Spleen (tissue), 11 donors: ENCODE results near the gene PLAAT4. TPM values are rescaled to one million over a fixed set of nuclear protein-coding genes. Genes with fewer than 3 reads are reported as not detected.

Source experiments
- DNase-seq: peaks from one replicate; pipeline ENCODE4 v3.0.0-alpha.2; 2020
- H3K27ac ChIP-seq, 8 donors: fragments of 200-600 bp; sonication (generic) in 7 of 8; 1 replicate in 4 of 8; 2 replicates in 4 of 8; pipeline versions ENCODE4 v1.5.0 to v1.8.0; 2016 to 2021; ENCODE audit warnings: inconsistent platforms in 4 of 8, mild to moderate bottlenecking in 4 of 8, moderate library complexity in 1 of 8
- H3K27me3 ChIP-seq, 7 donors: fragments of 200-600 bp; sonication (generic) in 6 of 7; replicated peaks in 1 of 7; 1 replicate in 4 of 7; 2 replicates in 3 of 7; pipeline versions ENCODE4 v1.5.0 to v1.8.0; 2016 to 2021; ENCODE audit warnings: inconsistent platforms in 3 of 7, mild to moderate bottlenecking in 1 of 7
- H3K36me3 ChIP-seq, 6 donors: fragments of 200-600 bp; sonication (generic) in 5 of 6; 1 replicate in 4 of 6; 2 replicates in 2 of 6; pipeline versions ENCODE4 v1.5.0 to v1.8.0; 2016 to 2021; ENCODE audit warnings: inconsistent platforms in 2 of 6
- H3K4me1 ChIP-seq, 6 donors: fragments of 200-600 bp; sonication (generic) in 5 of 6; 1 replicate in 3 of 6; 2 replicates in 3 of 6; pipeline versions ENCODE4 v1.5.0 to v1.8.0; 2016 to 2021; ENCODE audit warnings: inconsistent platforms in 3 of 6
- H3K4me3 ChIP-seq, 8 donors: fragments of 200-600 bp; sonication (generic) in 7 of 8; 1 replicate in 4 of 8; 2 replicates in 4 of 8; pipeline versions ENCODE4 v1.5.0 to v1.8.0; 2016 to 2021; ENCODE audit warnings: inconsistent platforms in 4 of 8, mild to moderate bottlenecking in 4 of 8, moderate library complexity in 2 of 8
- H3K9me3 ChIP-seq, 8 donors: fragments of 200-600 bp; sonication (generic) in 7 of 8; 1 replicate in 4 of 8; 2 replicates in 4 of 8; pipeline versions ENCODE4 v1.5.0 to v1.8.0; 2016 to 2021; ENCODE audit warnings: inconsistent platforms in 4 of 8
- CTCF ChIP-seq, 11 experiments: fragments of 200-600 bp in 7 of 11; fragments of 450-650 bp in 4 of 11; sonication (generic) in 4 of 11; IDR thresholded peaks in 8 of 11; conservative IDR thresholded peaks in 3 of 11; 1 replicate in 7 of 11; 2 replicates in 4 of 11; pipeline versions ENCODE4 v1.4.0 to v1.8.0; 2016 to 2021; ENCODE audit warnings: antibody characterized with exemption in 11 of 11, inconsistent platforms in 4 of 11, mild to moderate bottlenecking in 1 of 11
- POLR2A ChIP-seq, 3 donors: fragments of 450-650 bp; IDR thresholded peaks; one replicate each; pipeline ENCODE4 v1.5.1; 2017; ENCODE audit warnings: antibody characterized with exemption in 3 of 3, mild to moderate bottlenecking in 1 of 3
- POLR2AphosphoS5 ChIP-seq, 3 donors: sonication (generic); formaldehyde crosslinking; IDR thresholded peaks; one replicate each; pipeline ENCODE4 v1.5.1; 2017; ENCODE audit warnings: antibody characterized with exemption in 3 of 3
- WGBS, 5 donors: extraction: QIAGEN DNeasy Blood & Tissue Kit in 3 of 5; methylation state at CpG; one replicate each; pipeline versions ENCODE4 v1.1.5 to v1.1.7; 2013 to 2018; 5-methylcytosine and 5-hydroxymethylcytosine counted together
- intact Hi-C: fragments of 100-400 bp; cut with DNase I; formaldehyde crosslinking; loops from one replicate; pipeline ENCODE4 v1.15.0; 2023; ENCODE audit warnings: low total_unique reads
- polyA plus RNA-seq, 3 donors: library from polyadenylated mRNA; stranded (reverse); fragments of 200-250 nt; gene quantifications; one replicate each; pipeline ENCODE4 v1.2.1, GENCODE V29; 2013
- total RNA-seq, 7 donors: library from RNA; depleted of rRNA in 3 of 7; stranded (reverse); fragments of >200 nt in 3 of 7; fragmentation: NEBNext Ultra II Directional in 4 of 7; extraction: Animal tissue kit (Norgen Biotek cat#: 25700) in 4 of 7; gene quantifications; one replicate each; pipeline versions ENCODE4 v1.1.0 to v1.2.1, GENCODE V29; 2016 to 2021
- donor health status: healthy with polysubstance abuse.
- donor health status: DM: no; HTN: no; CAD: no; lungs with moderate emphysema.
- donor health status: DM: no; HTN: no; CAD: no.
- donor health status: Bipolar disorder and iron deficiency.
- donor health status: healthy.
- donor health status: DM: no; HTN: no; CAD: no.
- donor health status: DM: yes; HTN: yes; CAD: no.

PLAAT4 gene
- total and polyA plus RNA-seq, 10 donors = 55.6 to 105 (median 68.1) TPM

- DNase-seq = no peak
- H3K36me3 ChIP-seq = no peaks in the 10 kb centered on the region
- no peak overlapping the region for H3K4me3 ChIP-seq
- WGBS, 5 donors = 53 to 65% (median 61%) methylated on average over 7 of the region's 7 CpGs
- intact Hi-C loops = no loop called here
- H3K4me1 ChIP-seq = peaks cover 0 to 23% (median 0%) of the 10 kb centered on the region in 6 donors
- H3K27me3 ChIP-seq = no peaks in the 10 kb centered on the region
- no peak overlapping the region for H3K27ac ChIP-seq
- TF ChIP-seq POLR2AphosphoS5 (IDR thresholded peaks at IDR 0.05) = no peak
- no peak for TF ChIP-seq CTCF (IDR thresholded peaks at IDR 0.05 in 8 of 11, conservative IDR thresholded peaks at IDR 0.05 in 3 of 11)
- no peak for TF ChIP-seq POLR2A (IDR thresholded peaks at IDR 0.05)
- H3K9me3 ChIP-seq = no peaks in the 10 kb centered on the region
Measured at GRCh38 chr11:63560506-63561180, 24.0 kb downstream of the PLAAT4 start.

GRCh38 chr11:63563201-63564055 is 26.8 kb downstream of the PLAAT4 start, which contains the start of gene PLAAT2:
Gene PLAAT2, minus strand, starts transcription at chr11:63563379. Its CDS starts 55 bp downstream, at chr11:63563324.
- whole genome bisulfite sequencing, 5 donors = 83 to 95% (median 89%) methylated on average over 13 of the region's 13 CpGs
- intact Hi-C loops = no loop called here

GRCh38 chr11:63564056-63564774 is 27.6 kb downstream of the PLAAT4 start:
- TF ChIP-seq POLR2AphosphoS5 (IDR thresholded peaks at IDR 0.05) (no peak), POLR2A (IDR thresholded peaks at IDR 0.05) (no peak), CTCF (IDR thresholded peaks at IDR 0.05 in 8 of 11, conservative IDR thresholded peaks at IDR 0.05 in 3 of 11) (no peak)
- no peaks in the 10 kb centered on the region for H3K36me3 ChIP-seq
- 76 to 82% (median 79%) methylated on average over 7 of the region's 7 CpGs for WGBS, 5 donors
- intact Hi-C loops = no loop called here
- no peaks in the 10 kb centered on the region for H3K9me3 ChIP-seq
- no peaks in the 10 kb centered on the region for H3K27me3 ChIP-seq
- DNase-seq = no peak
- H3K4me3 ChIP-seq = no peak overlapping the region
- H3K4me1 ChIP-seq = peaks cover 0 to 49% (median 17%) of the 10 kb centered on the region in 6 donors
- no peak overlapping the region for H3K27ac ChIP-seq

More at GRCh38 chr11:63563201-63564055, 26.8 kb downstream of the PLAAT4 start, which contains the start of gene PLAAT2:
- Histone ChIP-seq H3K27me3 (no peaks in the 10 kb centered on the region), H3K4me1 (peaks cover 0 to 49% (median 17%) of the 10 kb centered on the region in 6 donors), H3K27ac (no peak within 1 kb of the TSS), H3K9me3 (no peaks in the 10 kb centered on the region), H3K4me3 (no peak within 1 kb of the TSS), H3K36me3 (no peaks in the 10 kb centered on the region)
- TF ChIP-seq POLR2AphosphoS5 (IDR thresholded peaks at IDR 0.05) (no peak), POLR2A (IDR thresholded peaks at IDR 0.05) (no peak), CTCF (IDR thresholded peaks at IDR 0.05 in 8 of 11, conservative IDR thresholded peaks at IDR 0.05 in 3 of 11) (no peak)
- DNase-seq = no peak
